Nephron (organoid): ENCODE results near the gene PRDX3.

Source experiments
- H3K27ac Mint-ChIP-seq, 3 experiments: 2 replicates each; pipeline ENCODE4 v1.8.0; 2020; ENCODE audit warnings: mixed read lengths in 3 of 3, mild to moderate bottlenecking in 2 of 3, moderate library complexity in 1 of 3
- H3K27me3 Mint-ChIP-seq: 2 replicates; pipeline ENCODE4 v1.8.0; 2021; ENCODE audit warnings: low read depth, mild to moderate bottlenecking, moderate library complexity, mixed read lengths
- H3K36me3 Mint-ChIP-seq: 2 replicates; pipeline ENCODE4 v1.8.0; 2020; ENCODE audit warnings: low read depth, mixed read lengths
- H3K4me1 Mint-ChIP-seq: 2 replicates; pipeline ENCODE4 v1.8.0; 2020; ENCODE audit warnings: mixed read lengths
- H3K4me3 Mint-ChIP-seq, 3 experiments: 2 replicates each; pipeline ENCODE4 v1.8.0; 2020; ENCODE audit warnings: mild to moderate bottlenecking in 3 of 3, mixed read lengths in 3 of 3, moderate library complexity in 2 of 3
- H3K9me3 Mint-ChIP-seq: 2 replicates; pipeline ENCODE4 v1.8.0; 2020; ENCODE audit warnings: mixed read lengths
- TF ChIP-seq, protein P1 (sequence below), 3 experiments: fragments of 200-600 bp; sonication (generic); IDR thresholded peaks; one replicate each; pipeline ENCODE4 v1.5.0; 2021; ENCODE audit warnings: antibody characterized with exemption in 3 of 3; ENCODE audit not compliant: unreplicated experiment in 3 of 3

Gene PRDX3

DNA sequence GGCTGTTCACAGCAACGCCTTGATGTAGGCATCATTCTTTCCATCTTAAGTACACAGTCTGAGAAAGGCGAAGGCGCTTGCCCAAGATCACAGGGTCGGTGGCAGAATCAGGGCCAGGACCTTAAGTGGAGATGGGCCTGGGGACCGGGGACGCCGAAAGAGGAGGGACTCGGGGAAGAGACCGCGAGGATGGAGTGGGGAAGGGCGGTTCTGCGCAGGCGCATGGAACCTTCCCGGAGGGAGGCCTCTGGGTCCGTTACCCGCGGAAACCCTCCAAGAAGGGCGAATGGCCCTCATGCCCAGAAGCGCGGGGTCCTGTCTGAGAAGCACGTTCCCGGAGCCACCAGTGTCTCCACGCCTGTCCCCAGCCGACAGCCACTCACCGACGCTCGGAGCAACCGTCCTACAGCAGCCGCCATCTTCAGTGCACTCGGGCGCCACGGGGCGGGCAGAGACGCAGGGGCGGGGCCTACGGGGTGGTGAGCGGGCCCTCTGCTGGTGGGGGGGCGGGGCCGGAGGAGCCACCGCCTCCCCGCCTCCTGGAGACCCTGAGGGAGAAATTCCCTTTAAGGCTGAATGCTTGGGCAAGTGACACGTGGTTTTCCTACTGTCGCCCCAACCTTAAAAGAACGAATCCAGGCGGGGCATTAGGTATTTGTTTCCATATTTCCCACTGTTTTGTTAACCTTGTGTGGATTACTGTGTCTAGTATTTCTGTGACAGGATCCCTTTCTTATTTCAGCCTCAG, at the start of gene PRDX3:
PRDX3 (minus strand) TSS at position 441 of the 748 bp plus-strand sequence; CDS start at position 419, 22 bp downstream.
- Mint-ChIP-seq H3K9me3 (no peaks in the 10 kb centered on the region), H3K27me3 (no peaks in the 10 kb centered on the region), H3K36me3 (peaks cover 19% of the 10 kb centered on the region), H3K4me1 (peaks cover 11% of the 10 kb centered on the region), H3K27ac (peak within 1 kb of the TSS; percentile 93 to 96 (median 95)), H3K4me3 (peak within 1 kb of the TSS; percentile 99)
- TF ChIP-seq, protein P1, sequence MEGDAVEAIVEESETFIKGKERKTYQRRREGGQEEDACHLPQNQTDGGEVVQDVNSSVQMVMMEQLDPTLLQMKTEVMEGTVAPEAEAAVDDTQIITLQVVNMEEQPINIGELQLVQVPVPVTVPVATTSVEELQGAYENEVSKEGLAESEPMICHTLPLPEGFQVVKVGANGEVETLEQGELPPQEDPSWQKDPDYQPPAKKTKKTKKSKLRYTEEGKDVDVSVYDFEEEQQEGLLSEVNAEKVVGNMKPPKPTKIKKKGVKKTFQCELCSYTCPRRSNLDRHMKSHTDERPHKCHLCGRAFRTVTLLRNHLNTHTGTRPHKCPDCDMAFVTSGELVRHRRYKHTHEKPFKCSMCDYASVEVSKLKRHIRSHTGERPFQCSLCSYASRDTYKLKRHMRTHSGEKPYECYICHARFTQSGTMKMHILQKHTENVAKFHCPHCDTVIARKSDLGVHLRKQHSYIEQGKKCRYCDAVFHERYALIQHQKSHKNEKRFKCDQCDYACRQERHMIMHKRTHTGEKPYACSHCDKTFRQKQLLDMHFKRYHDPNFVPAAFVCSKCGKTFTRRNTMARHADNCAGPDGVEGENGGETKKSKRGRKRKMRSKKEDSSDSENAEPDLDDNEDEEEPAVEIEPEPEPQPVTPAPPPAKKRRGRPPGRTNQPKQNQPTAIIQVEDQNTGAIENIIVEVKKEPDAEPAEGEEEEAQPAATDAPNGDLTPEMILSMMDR (IDR thresholded peaks at IDR 0.05; ENCODE audit: unreplicated experiment in 3 of 3), result no peak

DNA sequence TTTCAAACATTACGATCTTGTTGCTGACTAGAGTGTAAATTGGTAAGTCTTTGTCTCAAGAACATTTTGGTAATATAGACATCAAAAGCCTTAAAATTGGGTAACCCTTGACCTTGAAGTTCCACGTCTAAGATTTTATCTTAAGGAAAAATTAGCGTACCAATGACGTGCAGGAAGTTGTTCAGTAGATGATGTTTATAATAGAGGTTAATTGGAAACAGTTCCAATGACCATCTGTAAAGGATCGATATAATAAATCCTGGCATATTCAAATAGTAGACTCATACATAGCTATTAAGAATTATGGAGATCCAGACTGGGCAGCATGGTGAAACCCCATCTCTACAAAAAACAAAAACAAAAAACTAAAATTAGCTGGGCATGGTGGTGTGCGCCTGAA, 49.2 kb upstream of the PRDX3 start:
- TF ChIP-seq, protein P1 (IDR thresholded peaks at IDR 0.05; ENCODE audit: unreplicated experiment in 3 of 3), result no peak
- Mint-ChIP-seq H3K9me3 (peaks cover 17% of the 10 kb centered on the region), H3K4me3 (no peak overlapping the region), H3K27me3 (no peaks in the 10 kb centered on the region), H3K36me3 (peaks cover 18% of the 10 kb centered on the region), H3K4me1 (peaks cover 14% of the 10 kb centered on the region), H3K27ac (no peak overlapping the region)

DNA sequence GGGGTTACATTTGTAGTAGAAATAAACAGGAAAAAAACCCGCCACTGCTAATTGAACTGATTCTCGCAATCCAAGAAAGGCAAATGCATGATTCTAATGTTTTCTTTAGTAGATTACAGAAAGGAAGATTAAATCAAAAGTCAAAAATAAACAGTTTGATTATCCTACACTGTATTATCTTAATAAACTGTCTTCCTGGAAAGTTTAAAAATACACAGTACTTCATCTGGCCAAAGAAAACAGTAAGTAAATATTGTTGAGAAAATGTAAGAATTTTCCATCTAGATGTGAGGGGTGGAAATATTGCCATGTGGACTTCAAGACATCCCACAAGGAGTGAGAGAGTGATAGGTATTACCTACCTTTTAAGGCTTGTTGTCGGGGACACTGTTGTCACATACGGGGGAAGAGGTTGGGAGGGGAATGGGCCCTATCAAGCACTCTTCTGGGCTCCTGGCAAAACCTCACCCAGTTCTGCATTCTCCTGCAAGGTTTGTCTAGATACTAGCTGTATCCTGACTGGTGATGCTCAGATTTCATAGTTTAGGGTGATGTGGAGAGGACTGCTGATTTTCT, 46.6 kb upstream of the PRDX3 start:
- peaks cover 1% of the 10 kb centered on the region for H3K36me3 Mint-ChIP-seq
- no peak overlapping the region for H3K4me3 Mint-ChIP-seq
- H3K4me1 Mint-ChIP-seq, result peaks cover 34% of the 10 kb centered on the region
- H3K27me3 Mint-ChIP-seq, result no peaks in the 10 kb centered on the region
- peak overlapping the region; percentile 9 to 89 (median 87) for H3K27ac Mint-ChIP-seq
- TF ChIP-seq, protein P1 (IDR thresholded peaks at IDR 0.05; ENCODE audit: unreplicated experiment in 3 of 3), result no peak
- peaks cover under 1% of the 10 kb centered on the region for H3K9me3 Mint-ChIP-seq

DNA sequence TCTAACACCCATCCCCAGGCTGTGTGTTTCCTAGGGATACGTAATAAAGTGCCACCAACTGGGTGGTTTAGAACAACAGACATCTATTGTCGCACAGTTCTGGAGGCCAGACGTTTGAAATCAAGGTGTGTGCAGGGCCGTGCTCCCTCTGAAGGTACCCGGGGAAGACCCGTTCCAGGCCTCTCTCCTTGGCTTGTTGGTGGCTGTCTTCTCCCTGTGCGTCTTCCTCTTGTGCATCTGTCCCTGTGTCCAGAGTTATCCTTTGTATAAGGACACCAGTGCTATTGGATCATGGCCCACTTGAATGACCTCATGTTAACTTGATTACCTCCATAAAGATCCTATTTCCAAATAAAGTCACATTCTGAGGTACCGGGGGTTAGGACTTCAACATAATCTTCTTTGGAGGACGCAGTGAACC, 44.4 kb upstream of the PRDX3 start:
- Mint-ChIP-seq H3K27me3 (peaks cover 4% of the 10 kb centered on the region), H3K4me1 (peaks cover 39% of the 10 kb centered on the region), H3K9me3 (no peaks in the 10 kb centered on the region), H3K4me3 (no peak overlapping the region), H3K27ac (peak overlapping the region; percentile 27 to 71 (median 49)), H3K36me3 (no peaks in the 10 kb centered on the region)
- TF ChIP-seq, protein P1 (IDR thresholded peaks at IDR 0.05; ENCODE audit: unreplicated experiment in 3 of 3), result no peak

DNA sequence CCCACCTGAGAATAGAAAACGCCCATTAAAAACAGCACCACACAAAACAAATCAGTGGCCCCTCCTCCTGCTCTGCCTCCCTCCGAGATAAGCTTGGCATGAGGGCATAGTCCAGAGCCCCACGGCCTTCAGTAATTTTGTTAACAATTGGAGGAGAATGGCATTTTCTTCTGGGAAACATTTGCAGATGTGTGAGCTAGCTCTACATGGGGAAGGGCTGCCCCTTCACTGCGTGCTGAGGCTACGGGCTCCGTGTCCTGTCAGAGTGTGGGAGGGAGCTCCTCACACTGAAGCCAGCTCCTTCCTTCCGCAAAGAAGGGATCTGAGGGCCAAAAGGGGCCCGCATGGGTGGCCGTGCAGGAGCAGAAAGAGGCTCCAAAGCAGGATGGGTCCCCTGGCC, 43.9 kb upstream of the PRDX3 start:
- TF ChIP-seq, protein P1 (IDR thresholded peaks at IDR 0.05; ENCODE audit: unreplicated experiment in 3 of 3), result no peak
- Mint-ChIP-seq H3K27me3 (peaks cover 7% of the 10 kb centered on the region), H3K27ac (peak overlapping the region; percentile 27 to 71 (median 49)), H3K9me3 (no peaks in the 10 kb centered on the region), H3K4me3 (peak overlapping the region in 2 of 3 experiments; percentile 3 to 8), H3K4me1 (peaks cover 41% of the 10 kb centered on the region), H3K36me3 (no peaks in the 10 kb centered on the region)
